DND-41 (cell line): ENCODE data around the gene QPCTL.

Experiments
- ATAC-seq: fragments of 200-7000 bp; cut with Tn5 transposase; 3 replicates; pipeline ENCODE4 v1.9.1; 2021; ENCODE audit warnings: low read depth; ENCODE audit not compliant: insufficient read depth
- DNase-seq: peaks from one replicate; pipeline ENCODE4 v3.0.0-alpha.2; 2020
- H2AFZ ChIP-seq: 2 replicates; pipeline ENCODE4 v1.6.0; 2012; ENCODE audit warnings: low read depth, low read length
- H3K27ac ChIP-seq: 2 replicates; pipeline ENCODE4 v1.5.1; 2012; ENCODE audit warnings: low read length, inconsistent platforms
- H3K27me3 ChIP-seq: fragments of 200-600 bp; sonication (generic); 2 replicates; pipeline ENCODE4 v1.6.0; 2012; ENCODE audit warnings: low read length, mild to moderate bottlenecking, inconsistent platforms; ENCODE audit not compliant: insufficient read depth, poor library complexity
- H3K36me3 ChIP-seq: 2 replicates; pipeline ENCODE4 v1.5.1; 2012; ENCODE audit warnings: low read length, inconsistent platforms; ENCODE audit not compliant: insufficient read depth
- H3K4me1 ChIP-seq: 2 replicates; pipeline ENCODE4 v1.5.1; 2012; ENCODE audit warnings: mild to moderate bottlenecking, low read length; ENCODE audit not compliant: insufficient read depth
- H3K4me2 ChIP-seq: 2 replicates; pipeline ENCODE4 v1.6.0; 2012; ENCODE audit warnings: mild to moderate bottlenecking, moderate library complexity, low read length, inconsistent platforms; ENCODE audit not compliant: insufficient read depth
- H3K4me3 ChIP-seq, 2 experiments: fragments of 200-600 bp in 1 of 2; shearing (Covaris generic) in 1 of 2; 2 replicates each; pipeline ENCODE4 v1.5.1; 2012 to 2016; ENCODE audit warnings: inconsistent platforms in 2 of 2, low read length in 2 of 2, mild to moderate bottlenecking in 2 of 2, low read depth in 1 of 2, moderate library complexity in 1 of 2
- H3K79me2 ChIP-seq: 2 replicates; pipeline ENCODE4 v1.6.0; 2012; ENCODE audit warnings: low read length, inconsistent platforms; ENCODE audit not compliant: insufficient read depth
- H3K9ac ChIP-seq: 2 replicates; pipeline ENCODE4 v1.6.0; 2012; ENCODE audit warnings: low read depth, mild to moderate bottlenecking, inconsistent platforms, low read length, moderate library complexity
- H3K9me3 ChIP-seq: 2 replicates; pipeline ENCODE4 v1.5.1; 2012; ENCODE audit warnings: low read length, moderate library complexity, mild to moderate bottlenecking, inconsistent platforms; ENCODE audit not compliant: insufficient read depth, severe bottlenecking
- H4K20me1 ChIP-seq: 2 replicates; pipeline ENCODE4 v1.6.0; 2012; ENCODE audit warnings: low read length; ENCODE audit not compliant: insufficient read depth
- CTCF ChIP-seq: IDR thresholded peaks from 2 replicates; pipeline ENCODE4 v1.5.1; 2012; ENCODE audit warnings: borderline replicate concordance, low read length, moderate library complexity, mild to moderate bottlenecking; ENCODE audit not compliant: poor library complexity, severe bottlenecking; ENCODE audit errors: extremely low read depth
- EZH2 ChIP-seq: IDR thresholded peaks from 3 replicates; pipeline ENCODE4 v1.6.1; 2012; ENCODE audit warnings: borderline replicate concordance, low read depth, mild to moderate bottlenecking, moderate library complexity, low read length, inconsistent platforms; ENCODE audit not compliant: severe bottlenecking

The QPCTL gene

DNA sequence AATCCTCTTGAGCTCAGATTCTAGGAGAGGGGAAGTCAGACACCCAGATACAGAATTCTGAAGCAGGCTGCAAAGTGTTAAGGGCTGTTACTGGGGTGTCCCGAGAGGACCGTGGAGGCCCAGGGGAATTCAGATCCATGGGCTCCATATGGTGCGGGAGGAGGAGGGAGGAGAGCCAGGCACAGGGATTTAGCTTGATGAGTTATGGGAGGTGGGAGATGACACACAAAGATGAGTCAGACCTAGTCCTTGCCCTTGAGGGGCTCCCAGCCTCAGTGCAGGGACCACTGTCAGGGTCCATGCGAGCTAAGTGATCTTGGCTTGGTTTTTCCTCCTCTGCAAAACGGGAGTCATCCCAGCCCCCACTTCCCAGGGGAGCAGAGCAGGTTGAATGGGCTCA, 38.8 kb upstream of the QPCTL start:
- no peaks in the 10 kb centered on the region for H3K9me3 ChIP-seq
- no peak overlapping the region for H3K4me2 ChIP-seq
- TF ChIP-seq EZH2 (no peak), CTCF (no peak)
- H3K27ac ChIP-seq, result no peak overlapping the region
- ATAC-seq, result no peak
- no peak overlapping the region for H3K9ac ChIP-seq
- H3K79me2 ChIP-seq, result no peaks in the 10 kb centered on the region
- DNase-seq, result no peak
- H3K36me3 ChIP-seq, result no peaks in the 10 kb centered on the region
- no peaks in the 10 kb centered on the region for H3K4me1 ChIP-seq
- no peaks in the 10 kb centered on the region for H3K27me3 ChIP-seq
- H2AFZ ChIP-seq, result no peak overlapping the region
- H3K4me3 ChIP-seq, result no peak overlapping the region
- no peaks in the 10 kb centered on the region for H4K20me1 ChIP-seq

DNA sequence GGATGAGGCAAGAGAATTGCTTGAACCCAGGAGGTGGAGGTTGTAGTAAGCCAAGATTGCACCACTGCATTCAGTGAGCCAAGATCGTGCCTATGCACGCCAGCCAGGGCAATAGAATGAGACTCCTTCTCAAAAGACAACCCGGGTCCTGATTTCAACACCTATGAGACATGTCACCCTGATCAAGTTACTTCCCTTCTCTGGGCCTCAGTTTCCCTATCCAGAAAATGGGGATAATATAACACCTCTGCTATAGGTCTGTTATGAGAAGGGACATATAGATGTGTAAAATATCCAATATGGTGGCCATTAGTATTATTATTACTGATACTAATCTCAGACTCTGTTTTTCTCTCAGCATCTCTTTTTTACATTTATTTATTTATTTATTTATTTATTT, 37.4 kb upstream of the QPCTL start:
- H3K9ac ChIP-seq, result no peak overlapping the region
- H3K27ac ChIP-seq, result no peak overlapping the region
- no peaks in the 10 kb centered on the region for H3K36me3 ChIP-seq
- DNase-seq (no peak), ATAC-seq (no peak)
- no peaks in the 10 kb centered on the region for H3K4me1 ChIP-seq
- H3K9me3 ChIP-seq, result no peaks in the 10 kb centered on the region
- no peaks in the 10 kb centered on the region for H4K20me1 ChIP-seq
- no peak overlapping the region for H3K4me2 ChIP-seq
- H2AFZ ChIP-seq, result no peak overlapping the region
- no peaks in the 10 kb centered on the region for H3K79me2 ChIP-seq
- H3K4me3 ChIP-seq, result no peak overlapping the region
- TF ChIP-seq CTCF, result no peak
- TF ChIP-seq EZH2, result no peak
- H3K27me3 ChIP-seq, result no peaks in the 10 kb centered on the region

DNA sequence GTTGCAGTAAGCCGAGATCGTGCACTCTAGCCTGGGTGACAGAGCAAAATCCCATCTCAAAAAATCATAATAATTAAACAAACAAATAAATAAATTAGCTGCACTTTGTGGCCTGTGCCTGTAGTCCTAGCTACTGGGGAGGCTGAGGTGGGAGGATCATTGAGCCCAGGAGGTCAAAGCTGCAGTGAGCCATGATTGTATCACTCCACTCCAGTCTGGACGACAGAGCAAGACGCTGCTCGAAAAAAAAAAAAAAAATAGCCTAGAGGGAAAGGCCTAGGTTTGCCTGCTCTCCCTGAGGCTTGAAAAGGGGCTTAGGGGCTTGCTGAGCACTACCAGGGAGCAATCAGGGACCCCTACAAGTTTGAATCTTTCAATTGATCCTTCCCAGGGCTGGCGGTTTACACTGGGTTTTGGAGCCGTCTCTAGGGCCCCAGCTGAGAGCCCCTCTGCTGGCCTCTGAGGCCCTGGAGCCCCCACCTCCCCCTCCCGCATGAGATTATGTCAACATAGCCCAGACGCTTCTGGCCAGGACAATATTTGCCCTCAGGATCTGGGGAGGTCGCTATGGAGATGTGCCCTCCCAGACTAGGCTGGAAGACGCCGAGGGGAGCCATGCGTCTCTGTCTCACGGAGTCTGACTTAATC, 34.8 kb upstream of the QPCTL start:
- no peak overlapping the region for H3K4me3 ChIP-seq
- H4K20me1 ChIP-seq, result no peaks in the 10 kb centered on the region
- ATAC-seq, result no peak
- no peaks in the 10 kb centered on the region for H3K9me3 ChIP-seq
- H3K27ac ChIP-seq, result no peak overlapping the region
- H3K27me3 ChIP-seq, result peaks cover 9% of the 10 kb centered on the region
- H3K36me3 ChIP-seq, result no peaks in the 10 kb centered on the region
- no peaks in the 10 kb centered on the region for H3K79me2 ChIP-seq
- DNase-seq, result no peak
- TF ChIP-seq EZH2 (no peak), CTCF (no peak)
- H3K4me1 ChIP-seq, result no peaks in the 10 kb centered on the region
- H3K9ac ChIP-seq, result no peak overlapping the region
- H2AFZ ChIP-seq, result no peak overlapping the region
- H3K4me2 ChIP-seq, result no peak overlapping the region
